H1 (cell line): ENCODE measurements around the gene HAO1. TPM values are rescaled to one million over a fixed set of nuclear protein-coding genes. Genes with fewer than 3 reads are reported as not detected.

Experiments
- CTCF ChIA-PET: fragments of 300-600 bp; sonication (Branson Sonifier 250); formaldehyde crosslinking; loops from one replicate; lab custom pipeline; 2021; ENCODE audit not compliant: partially characterized antibody; lab: Charles Lee
- POLR2A ChIA-PET: fragments of 300-600 bp; sonication (Branson Sonifier 250); formaldehyde crosslinking; loops from one replicate; lab custom pipeline; 2021; ENCODE audit warnings: inconsistent platforms; ENCODE audit not compliant: partially characterized antibody; lab: Charles Lee
- DNase-seq, 2 experiments: peaks; one replicate each; pipeline versions ENCODE4 v3.0.0 to v3.0.0-alpha.2; 2010 to 2022; ENCODE audit warnings: low spot score in 2 of 2, low read depth in 1 of 2, mixed read lengths in 1 of 2
- FAIRE-seq: peaks from 2 replicates; lab custom pipeline; 2011; peaks lifted over from hg19 to GRCh38; lab: Jason Lieb, UNC
- H2AFZ ChIP-seq: 2 replicates; pipeline ENCODE4 v1.8.1; 2012; ENCODE audit warnings: low read length, inconsistent platforms
- H2AK5ac ChIP-seq: 2 replicates; pipeline ENCODE4 v1.6.1; 2013; ENCODE audit warnings: low read depth, low read length
- H2BK120ac ChIP-seq: replicated peaks from 2 replicates; pipeline ENCODE3; 2013; ENCODE audit warnings: low read depth, low read length, inconsistent platforms
- H2BK12ac ChIP-seq: 2 replicates; pipeline ENCODE4 v1.6.1; 2013; ENCODE audit warnings: low read depth, low read length
- H2BK15ac ChIP-seq: 2 replicates; pipeline ENCODE4 v1.6.1; 2013; ENCODE audit warnings: low read length
- H2BK20ac ChIP-seq: 2 replicates; pipeline ENCODE4 v1.6.1; 2013; ENCODE audit warnings: low read length
- H2BK5ac ChIP-seq: 2 replicates; pipeline ENCODE4 v1.6.1; 2013; ENCODE audit warnings: low read depth, low read length
- H3K14ac ChIP-seq: 2 replicates; pipeline ENCODE4 v1.6.1; 2013; ENCODE audit warnings: inconsistent platforms; ENCODE audit not compliant: insufficient read length
- H3K18ac ChIP-seq: 2 replicates; pipeline ENCODE4 v1.6.1; 2013; ENCODE audit warnings: low read length; ENCODE audit errors: extremely low read depth
- H3K23ac ChIP-seq: 2 replicates; pipeline ENCODE4 v1.6.1; 2013; ENCODE audit warnings: inconsistent platforms; ENCODE audit not compliant: insufficient read length
- H3K23me2 ChIP-seq: 2 replicates; pipeline ENCODE4 v1.6.1; 2013; ENCODE audit warnings: low read depth, low read length
- H3K27ac ChIP-seq: 2 replicates; pipeline ENCODE4 v1.6.1; 2011; ENCODE audit warnings: low read depth, low read length, inconsistent platforms
- H3K27me3 ChIP-seq, 4 experiments: replicated peaks in 1 of 4; 1 replicate in 1 of 4; 2 replicates in 3 of 4; pipeline versions ENCODE4 v1.6.1 to v1.8.1; 2011 to 2013; ENCODE audit warnings: low read length in 3 of 4, mild to moderate bottlenecking in 3 of 4, inconsistent platforms in 2 of 4, mixed read lengths in 2 of 4, moderate library complexity in 1 of 4; ENCODE audit not compliant: control insufficient read depth in 3 of 4, insufficient read depth in 3 of 4; ENCODE audit errors: extremely low read depth in 1 of 4
- H3K36me3 ChIP-seq, 4 experiments: 2 replicates each; pipeline versions ENCODE4 v1.6.1 to v1.8.1; 2011 to 2013; ENCODE audit warnings: mild to moderate bottlenecking in 4 of 4, low read length in 3 of 4, moderate library complexity in 2 of 4, control low read depth in 1 of 4, inconsistent platforms in 1 of 4; ENCODE audit not compliant: insufficient read depth in 4 of 4, control insufficient read depth in 2 of 4
- H3K4ac ChIP-seq: replicated peaks from 2 replicates; pipeline ENCODE3; 2013; ENCODE audit warnings: low read length, low read depth, mixed read lengths, inconsistent platforms; ENCODE audit not compliant: insufficient read length
- H3K4me1 ChIP-seq, 4 experiments: replicated peaks in 1 of 4; 1 replicate in 1 of 4; 2 replicates in 3 of 4; pipeline versions ENCODE4 v1.6.1 to v1.8.1; 2011 to 2013; ENCODE audit warnings: low read length in 3 of 4, inconsistent platforms in 2 of 4, mixed read lengths in 1 of 4; ENCODE audit not compliant: insufficient read depth in 4 of 4, control insufficient read depth in 3 of 4
- H3K4me2 ChIP-seq, 2 experiments: 2 replicates each; pipeline versions ENCODE4 v1.6.1 to v1.8.1; 2011 to 2013; ENCODE audit warnings: low read depth in 2 of 2, low read length in 2 of 2, control low read depth in 1 of 2, inconsistent platforms in 1 of 2, mild to moderate bottlenecking in 1 of 2; ENCODE audit not compliant: insufficient read depth in 1 of 2
- H3K4me3 ChIP-seq, 4 experiments: fragments of 200-600, 300-600 bp in 1 of 4; sonication (generic), shearing (Covaris generic), sonication (Bioruptor Twin) in 1 of 4; 2 replicates each; pipeline versions ENCODE4 v1.5.1 to v1.8.1; 2011 to 2016; ENCODE audit warnings: low read length in 4 of 4, low read depth in 3 of 4, control low read depth in 2 of 4, inconsistent platforms in 2 of 4, mild to moderate bottlenecking in 2 of 4, mixed read lengths in 1 of 4, moderate library complexity in 1 of 4; ENCODE audit not compliant: insufficient read depth in 2 of 4; ENCODE audit errors: extremely low read depth in 1 of 4
- H3K56ac ChIP-seq: replicated peaks from 2 replicates; pipeline ENCODE3; 2013; ENCODE audit warnings: low read depth, mild to moderate bottlenecking, mixed read lengths, low read length, inconsistent platforms; ENCODE audit not compliant: insufficient read length
- H3K79me1 ChIP-seq: 2 replicates; pipeline ENCODE4 v1.6.1; 2013; ENCODE audit warnings: low read depth, low read length, control low read depth
- H3K79me2 ChIP-seq, 2 experiments: 2 replicates each; pipeline versions ENCODE4 v1.6.1 to v1.8.1; 2012 to 2013; ENCODE audit warnings: low read length in 2 of 2, mild to moderate bottlenecking in 2 of 2, inconsistent platforms in 1 of 2; ENCODE audit not compliant: insufficient read depth in 2 of 2, control insufficient read depth in 1 of 2
- H3K9ac ChIP-seq, 4 experiments: replicated peaks in 1 of 4; 1 replicate in 1 of 4; 2 replicates in 3 of 4; pipeline versions ENCODE4 v1.6.1 to v1.8.1; 2011 to 2013; ENCODE audit warnings: low read depth in 3 of 4, low read length in 3 of 4, control low read depth in 2 of 4, mild to moderate bottlenecking in 2 of 4, moderate library complexity in 2 of 4, inconsistent platforms in 1 of 4; ENCODE audit errors: extremely low read depth in 1 of 4
- H3K9me3 ChIP-seq, 2 experiments: 2 replicates each; pipeline versions ENCODE4 v1.6.1 to v1.8.1; 2012 to 2013; ENCODE audit warnings: mild to moderate bottlenecking in 2 of 2, moderate library complexity in 2 of 2, control low read depth in 1 of 2, inconsistent platforms in 1 of 2, low read depth in 1 of 2, low read length in 1 of 2, mixed read lengths in 1 of 2; ENCODE audit not compliant: insufficient read depth in 2 of 2
- H4K20me1 ChIP-seq, 2 experiments: replicated peaks in 1 of 2; 2 replicates each; pipeline versions ENCODE3 to v1.8.1; 2011 to 2013; ENCODE audit warnings: inconsistent platforms in 2 of 2, low read length in 2 of 2, mild to moderate bottlenecking in 1 of 2; ENCODE audit not compliant: insufficient read depth in 2 of 2, control insufficient read depth in 1 of 2
- H4K5ac ChIP-seq: 2 replicates; pipeline ENCODE4 v1.6.1; 2013; ENCODE audit warnings: low read length, low read depth, mixed read lengths, inconsistent platforms; ENCODE audit not compliant: insufficient read length
- H4K8ac ChIP-seq: 2 replicates; pipeline ENCODE4 v1.8.0; 2013; ENCODE audit warnings: mild to moderate bottlenecking, moderate library complexity, low read length, inconsistent platforms; ENCODE audit not compliant: insufficient read depth; ENCODE audit errors: extremely low read depth
- H4K91ac ChIP-seq: replicated peaks from 2 replicates; pipeline ENCODE3; 2013; ENCODE audit warnings: low read length, mixed read lengths, inconsistent platforms; ENCODE audit not compliant: insufficient read length
- ASH2L ChIP-seq: fragments of 200-600, 300-600 bp; sonication (generic); IDR thresholded peaks from one replicate; pipeline ENCODE4 v1.7.1; 2017; ENCODE audit warnings: low read length
- BCL11A ChIP-seq, 2 experiments: IDR thresholded peaks; one replicate each; pipeline ENCODE4 v1.6.1; 2011; ENCODE audit warnings: low read depth in 2 of 2, low read length in 2 of 2, mild to moderate bottlenecking in 2 of 2
- CREB1 ChIP-seq: IDR thresholded peaks from 2 replicates; pipeline ENCODE4 v1.6.1; 2012; ENCODE audit warnings: inconsistent platforms
- EP300 ChIP-seq, 2 experiments: IDR thresholded peaks; 1 replicate in 1 of 2; 2 replicates in 1 of 2; pipeline ENCODE4 v1.6.1; 2011 to 2012; ENCODE audit warnings: low read depth in 2 of 2, low read length in 2 of 2, mild to moderate bottlenecking in 2 of 2, borderline replicate concordance in 1 of 2, inconsistent platforms in 1 of 2, moderate library complexity in 1 of 2
- GTF2F1 ChIP-seq: IDR thresholded peaks from 2 replicates; pipeline ENCODE4 v1.6.1; 2012; ENCODE audit warnings: low read depth, low read length, improper control_type of control experiment, borderline replicate concordance
- JUN ChIP-seq: IDR thresholded peaks from 2 replicates; pipeline ENCODE4 v1.6.1; 2011; ENCODE audit warnings: low read depth, mild to moderate bottlenecking, improper control_type of control experiment, low read length
- JUND ChIP-seq: IDR thresholded peaks from 2 replicates; pipeline ENCODE4 v1.6.1; 2011; ENCODE audit warnings: mild to moderate bottlenecking, improper control_type of control experiment, low read length
- KDM5A ChIP-seq: fragments of 200-600 bp; IDR thresholded peaks from 2 replicates; pipeline ENCODE4 v1.7.1; 2012; ENCODE audit warnings: mild to moderate bottlenecking, low read length, inconsistent platforms, mixed read lengths
- RBBP5 ChIP-seq: IDR thresholded peaks from 2 replicates; pipeline ENCODE4 v1.7.1; 2012; ENCODE audit warnings: low read depth, mild to moderate bottlenecking, inconsistent platforms, low read length, moderate library complexity, borderline replicate concordance
- SIX5 ChIP-seq: IDR thresholded peaks from 2 replicates; pipeline ENCODE4 v1.6.1; 2011; ENCODE audit warnings: mild to moderate bottlenecking, low read depth, low read length
- SRF ChIP-seq: IDR thresholded peaks from 2 replicates; pipeline ENCODE4 v1.6.1; 2011; ENCODE audit warnings: mild to moderate bottlenecking, low read depth, low read length, moderate library complexity
- SUZ12 ChIP-seq: fragments of 200-600 bp; sonication (generic); IDR thresholded peaks from 2 replicates; pipeline ENCODE4 v1.6.1; 2012; ENCODE audit warnings: mild to moderate bottlenecking, inconsistent platforms, low read length, moderate library complexity, mixed read lengths
- TBP ChIP-seq: IDR thresholded peaks from 2 replicates; pipeline ENCODE4 v1.6.1; 2011; ENCODE audit warnings: low read depth, low read length, improper control_type of control experiment
- ZNF274 ChIP-seq: IDR thresholded peaks from 2 replicates; pipeline ENCODE4 v1.7.0; 2012; ENCODE audit warnings: low read length, borderline replicate concordance; ENCODE audit errors: extremely low read depth
- WGBS, 2 experiments: shearing (Covaris generic) in 1 of 2; methylation state at CpG; one replicate each; pipeline versions ENCODE4 v1.1.6 to v1.1.7; 2013 to 2015; ENCODE audit warnings: low lambda C conversion rate in 2 of 2, mixed read lengths in 2 of 2, inconsistent platforms in 1 of 2, low coverage in 1 of 2, missing lambda C conversion rate in 1 of 2; ENCODE audit not compliant: insufficient replicate concordance in 2 of 2, insufficient coverage in 1 of 2, insufficient read length in 1 of 2; ENCODE audit errors: extremely low coverage in 1 of 2, missing lambda C conversion rate in 1 of 2; 5-methylcytosine and 5-hydroxymethylcytosine counted together
- polyA plus RNA-seq, 7 experiments: library from polyadenylated mRNA; depleted of rRNA in 3 of 7; stranded (reverse) in 5 of 7; unstranded in 2 of 7; fragments of >200 nt in 5 of 7; fragments of 200-250 nt in 2 of 7; gene quantifications; 1 replicate in 5 of 7; 2 replicates in 1 of 7; 4 replicates in 1 of 7; pipeline versions ENCODE4 v1.2.1 to v1.2.3, GENCODE V29; 2011 to 2013; ENCODE audit warnings: missing spikeins in 2 of 7, mixed read lengths in 2 of 7
- total RNA-seq: library from RNA; stranded (reverse); fragmentation: NEBNext Ultra II Directional; extraction: Animal tissue kit (Norgen Biotek cat#: 25700); gene quantifications from 2 replicates; pipeline ENCODE4 v1.2.1, GENCODE V29; 2021

HAO1 gene
- total and polyA plus RNA-seq, 2 of the 8 experiments (the other 6 are each of a cell fraction or from before 2014, with no cell fraction given), result not detected

DNA sequence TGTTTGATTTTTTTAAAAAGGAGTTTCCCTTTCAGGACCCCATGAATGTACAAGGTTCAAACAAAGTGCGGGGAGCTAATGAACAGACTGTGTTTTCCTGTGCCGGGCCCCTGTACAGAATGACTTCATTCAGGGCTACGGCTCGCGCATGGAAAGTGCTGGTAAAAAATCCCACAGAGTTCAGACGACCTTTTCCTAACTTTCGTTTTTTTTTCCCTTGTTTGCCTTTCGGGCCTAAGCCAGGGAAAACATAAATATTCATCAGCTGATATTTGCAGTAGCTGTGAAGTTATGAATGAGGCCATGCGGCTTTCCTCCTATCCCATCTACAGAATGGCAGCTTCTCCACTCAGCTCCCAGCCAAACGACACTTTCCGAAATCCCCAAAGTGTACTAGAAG is 74.0 kb downstream of the HAO1 start:
- ChIA-PET POLR2A (no interaction called here), CTCF (interaction anchor here (0.7 to 1.1 kb wide), 2 partner anchors 9 to 547 kb away, joined by 4 to 6 read pairs; no protein-coding TSS in a partner anchor)
- no peak overlapping the region for H2AFZ ChIP-seq
- H4K91ac ChIP-seq, result no peak overlapping the region
- no peaks in the 10 kb centered on the region for H3K27me3 ChIP-seq
- H2BK15ac ChIP-seq, result no peak overlapping the region
- no peak overlapping the region for H3K18ac ChIP-seq
- no peak overlapping the region for H3K14ac ChIP-seq
- DNase-seq, result no peak
- no peak for FAIRE-seq
- no peak overlapping the region for H3K27ac ChIP-seq
- H3K9ac ChIP-seq, result no peak overlapping the region
- H3K23me2 ChIP-seq, result no peaks in the 10 kb centered on the region
- no peak overlapping the region for H3K4me3 ChIP-seq
- no peak overlapping the region for H2AK5ac ChIP-seq
- H3K56ac ChIP-seq, result no peak overlapping the region
- no peak overlapping the region for H3K23ac ChIP-seq
- no peak overlapping the region for H3K4me2 ChIP-seq
- H3K4me1 ChIP-seq, result no peaks in the 10 kb centered on the region
- no peak overlapping the region for H2BK5ac ChIP-seq
- 0 out of 4 replicates have a peak, but pooled peaks cover 0 to 4% of the 10 kb centered on the region in 2 experiments for H3K9me3 ChIP-seq
- H4K20me1 ChIP-seq, result no peaks in the 10 kb centered on the region
- 92% methylated on average over 11 of the region's 11 CpGs; no CpG with 5 or more reads in 1 of the 2 experiments for WGBS, 2 experiments
- H2BK20ac ChIP-seq, result no peak overlapping the region
- H3K36me3 ChIP-seq, result no peaks in the 10 kb centered on the region
- no peak overlapping the region for H3K4ac ChIP-seq
- no peak overlapping the region for H2BK120ac ChIP-seq
- H3K79me2 ChIP-seq, result no peaks in the 10 kb centered on the region
- no peak overlapping the region for H2BK12ac ChIP-seq
- H4K5ac ChIP-seq, result no peak overlapping the region
- no peak overlapping the region for H4K8ac ChIP-seq
- H3K79me1 ChIP-seq, result no peaks in the 10 kb centered on the region
- no peak for TF ChIP-seq JUND
- no peak for TF ChIP-seq EP300 (IDR thresholded peaks at IDR 0.05; ENCODE audit: borderline replicate concordance in 1 of 2, low read depth in 2 of 2, low read length in 2 of 2)
- TF ChIP-seq GTF2F1, result no peak
- no peak for TF ChIP-seq BCL11A (IDR thresholded peaks at IDR 0.05; ENCODE audit: low read depth in 2 of 2, low read length in 2 of 2)
- no peak for TF ChIP-seq ASH2L
- no peak for TF ChIP-seq RBBP5
- no peak for TF ChIP-seq JUN
- no peak for TF ChIP-seq TBP
- TF ChIP-seq ZNF274, result no peak
- no peak for TF ChIP-seq KDM5A
- no peak for TF ChIP-seq SRF
- no peak for TF ChIP-seq SIX5
- TF ChIP-seq CREB1, result no peak
- no peak for TF ChIP-seq SUZ12
